Neural cell (in vitro differentiated cells): Measurements from ENCODE around the gene EPHA4. TPM values are rescaled to one million over a fixed set of nuclear protein-coding genes. Genes with fewer than 3 reads are reported as not detected.

ENCODE experiments used
- H2AFZ ChIP-seq: fragments of 200-600, 300-800 bp; sonication (generic), shearing (Covaris generic); 2 replicates; pipeline ENCODE4 v1.6.0; 2014; ENCODE audit warnings: low read depth, mild to moderate bottlenecking, antibody characterized with exemption, low read length, moderate library complexity
- H3F3A ChIP-seq: fragments of 200-600 bp; shearing (Covaris generic); 2 replicates; pipeline ENCODE4 v1.6.1; 2016; ENCODE audit warnings: mild to moderate bottlenecking, moderate library complexity, mixed read lengths, antibody characterized with exemption, low read length; ENCODE audit not compliant: insufficient read depth, poor library complexity, severe bottlenecking
- H3K27ac ChIP-seq: fragments of 200-600, 300-800 bp; sonication (generic), shearing (Covaris generic); 2 replicates; pipeline ENCODE4 v1.5.1; 2014; ENCODE audit warnings: mild to moderate bottlenecking, low read length, moderate library complexity
- H3K27me3 ChIP-seq: fragments of 300-800, 200-600 bp; sonication (generic), shearing (Covaris generic); 2 replicates; pipeline ENCODE4 v1.6.0; 2014; ENCODE audit warnings: mild to moderate bottlenecking, low read depth, low read length, moderate library complexity; ENCODE audit not compliant: insufficient read depth
- H3K36me3 ChIP-seq: fragments of 300-800, 200-600 bp; sonication (generic), shearing (Covaris generic); 2 replicates; pipeline ENCODE4 v1.5.1; 2014; ENCODE audit warnings: mild to moderate bottlenecking, antibody characterized with exemption, low read length, moderate library complexity; ENCODE audit not compliant: insufficient read depth
- H3K4me2 ChIP-seq: fragments of 300-800, 200-600 bp; sonication (generic), shearing (Covaris generic); 2 replicates; pipeline ENCODE4 v1.6.0; 2014; ENCODE audit warnings: mild to moderate bottlenecking, low read length
- H3K4me3 ChIP-seq: fragments of 300-800, 200-600 bp; sonication (generic), shearing (Covaris generic); 2 replicates; pipeline ENCODE4 v1.5.1; 2014; ENCODE audit warnings: mild to moderate bottlenecking, low read length, moderate library complexity
- H3K79me2 ChIP-seq: fragments of 200-600 bp; shearing (Covaris generic); replicated peaks from 2 replicates; pipeline ENCODE4 v1.6.0; 2014; ENCODE audit warnings: mild to moderate bottlenecking, low read length, moderate library complexity; ENCODE audit not compliant: insufficient read depth
- H3K9ac ChIP-seq: fragments of 300-800, 200-600 bp; sonication (generic), shearing (Covaris generic); 2 replicates; pipeline ENCODE4 v1.6.1; 2016; ENCODE audit warnings: mild to moderate bottlenecking, low read length, mixed read lengths
- H3K9me2 ChIP-seq: fragments of 200-600 bp; shearing (Covaris generic); 2 replicates; pipeline ENCODE4 v1.6.1; 2016; ENCODE audit warnings: mild to moderate bottlenecking, low read length, mixed read lengths; ENCODE audit not compliant: insufficient read depth
- H3K9me3 ChIP-seq: fragments of 200-600, 300-800 bp; sonication (generic), shearing (Covaris generic); 2 replicates; pipeline ENCODE4 v1.6.1; 2016; ENCODE audit warnings: mild to moderate bottlenecking, mixed run types, low read length, moderate library complexity, mixed read lengths
- H4K20me1 ChIP-seq: fragments of 200-600 bp; shearing (Covaris generic); 2 replicates; pipeline ENCODE4 v1.6.1; 2016; ENCODE audit warnings: mild to moderate bottlenecking, mixed run types; ENCODE audit not compliant: insufficient read depth
- CTCF ChIP-seq: fragments of 450-650 bp; IDR thresholded peaks from 2 replicates; pipeline ENCODE4 v1.5.1; 2014; ENCODE audit warnings: antibody characterized with exemption, mild to moderate bottlenecking, moderate library complexity; ENCODE audit not compliant: poor library complexity, severe bottlenecking
- EP300 ChIP-seq: fragments of 450-650 bp; conservative IDR thresholded peaks from 2 replicates; pipeline ENCODE4 v1.6.1; 2014; ENCODE audit warnings: antibody characterized with exemption, mild to moderate bottlenecking, moderate library complexity; ENCODE audit not compliant: poor library complexity, severe bottlenecking
- EZH2 ChIP-seq: fragments of 200-600, 300-800 bp; shearing (Covaris generic), sonication (generic); IDR thresholded peaks from 2 replicates; pipeline ENCODE4 v1.6.1; 2014; ENCODE audit warnings: antibody characterized with exemption, low read length, borderline replicate concordance, mild to moderate bottlenecking; ENCODE audit not compliant: insufficient read depth, poor library complexity, severe bottlenecking
- MXI1 ChIP-seq: fragments of 450-650 bp; conservative IDR thresholded peaks from 2 replicates; pipeline ENCODE4 v1.6.1; 2014; ENCODE audit warnings: antibody characterized with exemption, mild to moderate bottlenecking; ENCODE audit not compliant: poor library complexity, severe bottlenecking
- POLR2AphosphoS5 ChIP-seq: IDR thresholded peaks from 2 replicates; pipeline ENCODE4 v1.6.1; 2012
- RAD21 ChIP-seq: fragments of 450-650 bp; conservative IDR thresholded peaks from 2 replicates; pipeline ENCODE4 v1.6.1; 2014; ENCODE audit warnings: antibody characterized with exemption, mild to moderate bottlenecking, moderate library complexity
- REST ChIP-seq: IDR thresholded peaks from 2 replicates; pipeline ENCODE4 v1.6.1; 2012; ENCODE audit warnings: borderline replicate concordance
- SMC3 ChIP-seq: fragments of 450-650 bp; conservative IDR thresholded peaks from 2 replicates; pipeline ENCODE4 v1.6.1; 2014; ENCODE audit warnings: antibody characterized with exemption, mild to moderate bottlenecking, moderate library complexity; ENCODE audit not compliant: poor library complexity
- TAF1 ChIP-seq: IDR thresholded peaks from 2 replicates; pipeline ENCODE4 v1.6.1; 2012; ENCODE audit warnings: low read depth
- polyA plus RNA-seq: library from polyadenylated mRNA; depleted of rRNA; stranded (reverse); fragments of >200 nt; gene quantifications from 2 replicates; pipeline ENCODE4 v1.2.3, GENCODE V29; 2014

Gene EPHA4
- polyA plus RNA-seq, 1 donor from 2014 or later = 71.1 TPM

GRCh38 chr2:221377066-221377465, 195.0 kb downstream of the EPHA4 start:
- Histone ChIP-seq H4K20me1 (no peaks in the 10 kb centered on the region), H3K4me2 (no peak overlapping the region), H3K36me3 (no peaks in the 10 kb centered on the region), H3F3A (no peaks in the 10 kb centered on the region), H3K9ac (no peak overlapping the region), H2AFZ (no peak overlapping the region), H3K27me3 (no peaks in the 10 kb centered on the region), H3K4me3 (no peak overlapping the region), H3K27ac (no peak overlapping the region), H3K9me2 (no peaks in the 10 kb centered on the region), H3K79me2 (no peaks in the 10 kb centered on the region), H3K9me3 (no peaks in the 10 kb centered on the region)
- TF ChIP-seq MXI1 = no peak
- no peak for TF ChIP-seq SMC3
- TF ChIP-seq CTCF = no peak
- no peak for TF ChIP-seq RAD21
- TF ChIP-seq TAF1 = no peak
- no peak for TF ChIP-seq EP300
- TF ChIP-seq POLR2AphosphoS5 = no peak

- H3K4me2 ChIP-seq = no peak overlapping the region
- TF ChIP-seq EZH2 (no peak), TAF1 (no peak), MXI1 (no peak), SMC3 (no peak), EP300 (no peak), RAD21 (no peak), CTCF (no peak), POLR2AphosphoS5 (no peak), REST (no peak)
- no peak overlapping the region for H3K9ac ChIP-seq
- no peaks in the 10 kb centered on the region for H3K79me2 ChIP-seq
- H3K27ac ChIP-seq = no peak overlapping the region
- no peaks in the 10 kb centered on the region for H3K9me3 ChIP-seq
- no peaks in the 10 kb centered on the region for H3K27me3 ChIP-seq
- H3F3A ChIP-seq = no peaks in the 10 kb centered on the region
- H3K36me3 ChIP-seq = no peaks in the 10 kb centered on the region
- H4K20me1 ChIP-seq = no peaks in the 10 kb centered on the region
- H3K9me2 ChIP-seq = no peaks in the 10 kb centered on the region
- no peak overlapping the region for H3K4me3 ChIP-seq
- no peak overlapping the region for H2AFZ ChIP-seq
Measured at GRCh38 chr2:221374234-221374633, 197.9 kb downstream of the EPHA4 start.
